Large intestine (tissue), 1 donor: Measurements from ENCODE around the gene GLYATL1B. TPM values are rescaled to one million over a fixed set of nuclear protein-coding genes. Genes with fewer than 3 reads are reported as not detected.

Experiments used
- polyA plus RNA-seq: library from polyadenylated mRNA; unstranded; fragments of 120-200 nt; gene quantifications from one replicate; pipeline ENCODE4 v1.2.1, GENCODE V29; 2013

The GLYATL1B gene
- polyA plus RNA-seq, 1 donor, result not detected

Other genes starting within 250 kb of the GLYATL1B start
- 0.25 TPM for gene GLYATL2, start 241.6 kb upstream of the GLYATL1B start, polyA plus RNA-seq
- gene GLYATL1, start 146.8 kb upstream of the GLYATL1B start, polyA plus RNA-seq, result 10.0 TPM
- gene FAM111B, start 20.9 kb downstream of the GLYATL1B start, polyA plus RNA-seq, result 9.9 TPM
- 84.1 TPM for gene FAM111A, start 56.5 kb downstream of the GLYATL1B start, polyA plus RNA-seq
- gene DTX4, start 85.8 kb downstream of the GLYATL1B start, polyA plus RNA-seq, result 43.9 TPM
- 40.7 TPM for gene MPEG1, start 126.6 kb downstream of the GLYATL1B start, polyA plus RNA-seq